CD4-positive, CD25-positive, alpha-beta regulatory T cell (primary cell): Measurements from ENCODE around the gene KLHL12. TPM values are rescaled to one million over a fixed set of nuclear protein-coding genes. Genes with fewer than 3 reads are reported as not detected.

Experiments used
- ATAC-seq, 2 donors: fragments of 150-1000 bp; cut with Tn5 transposase; one replicate each; pipeline ENCODE4 v1.10.0; 2021; ENCODE audit warnings: low read depth in 2 of 2, moderate number of reproducible peaks in 2 of 2, moderate library complexity in 1 of 2
- DNase-seq, 3 donors: peaks; one replicate each; pipeline versions ENCODE4 v3.0.0 to v3.0.0-alpha.2; 2012 to 2022; ENCODE audit warnings: mixed read lengths in 1 of 3
- H3K27ac ChIP-seq: one replicate; pipeline ENCODE4 v1.7.0; 2013; ENCODE audit warnings: mild to moderate bottlenecking, low read length; ENCODE audit not compliant: insufficient read depth, poor library complexity, severe bottlenecking
- H3K27me3 ChIP-seq: one replicate; pipeline ENCODE4 v1.7.0; 2013; ENCODE audit warnings: low read length; ENCODE audit not compliant: control insufficient read depth, insufficient read depth
- H3K36me3 ChIP-seq: one replicate; pipeline ENCODE4 v1.7.0; 2013; ENCODE audit warnings: mild to moderate bottlenecking, low read length, moderate library complexity; ENCODE audit not compliant: control insufficient read depth, insufficient read depth
- H3K4me1 ChIP-seq: 2 replicates; pipeline ENCODE4 v1.7.0; 2013; ENCODE audit warnings: mild to moderate bottlenecking, low read length; ENCODE audit not compliant: insufficient read depth, control insufficient read depth, poor library complexity, severe bottlenecking
- H3K4me3 ChIP-seq: one replicate; pipeline ENCODE4 v1.7.0; 2013; ENCODE audit warnings: low read depth, mild to moderate bottlenecking, low read length, moderate library complexity
- H3K9me3 ChIP-seq, 2 experiments: 1 replicate in 1 of 2; 2 replicates in 1 of 2; pipeline ENCODE4 v1.7.0; 2013; ENCODE audit warnings: low read length in 2 of 2, mild to moderate bottlenecking in 1 of 2, moderate library complexity in 1 of 2; ENCODE audit not compliant: control insufficient read depth in 2 of 2
- H3K27ac Mint-ChIP-seq, 3 donors: one replicate each; pipeline ENCODE4 v1.8.0; 2020 to 2022; ENCODE audit warnings: mild to moderate bottlenecking in 3 of 3, mixed read lengths in 3 of 3, moderate library complexity in 2 of 3
- H3K27me3 Mint-ChIP-seq: one replicate; pipeline ENCODE4 v1.8.0; 2022; ENCODE audit warnings: mild to moderate bottlenecking, mixed read lengths
- H3K36me3 Mint-ChIP-seq: one replicate; pipeline ENCODE4 v1.8.0; 2020; ENCODE audit warnings: mixed read lengths
- H3K4me1 Mint-ChIP-seq, 4 donors: one replicate each; pipeline ENCODE4 v1.8.0; 2020 to 2022; ENCODE audit warnings: mixed read lengths in 4 of 4, mild to moderate bottlenecking in 1 of 4
- H3K4me3 Mint-ChIP-seq, 4 donors: one replicate each; pipeline ENCODE4 v1.8.0; 2020 to 2022; ENCODE audit warnings: mild to moderate bottlenecking in 4 of 4, mixed read lengths in 4 of 4, moderate library complexity in 3 of 4
- H3K9me3 Mint-ChIP-seq, 7 donors: one replicate each; pipeline ENCODE4 v1.8.0; 2020 to 2022; ENCODE audit warnings: mixed read lengths in 7 of 7, mild to moderate bottlenecking in 3 of 7, moderate library complexity in 2 of 7
- polyA plus RNA-seq, 4 donors: library from polyadenylated mRNA; unstranded; fragments of 300-500 nt; fragmentation: Illumina TruSeq; gene quantifications; one replicate each; pipeline ENCODE4 v1.2.3, GENCODE V29; 2021
- total RNA-seq: library from RNA; stranded (reverse); gene quantifications from one replicate; pipeline ENCODE4 v1.2.3, GENCODE V29; 2022

Gene KLHL12
- 16.5 TPM for total RNA-seq
- polyA plus RNA-seq, result 10 to 100 TPM; 19.2 to 27.7 (median 20.6) TPM

DNA sequence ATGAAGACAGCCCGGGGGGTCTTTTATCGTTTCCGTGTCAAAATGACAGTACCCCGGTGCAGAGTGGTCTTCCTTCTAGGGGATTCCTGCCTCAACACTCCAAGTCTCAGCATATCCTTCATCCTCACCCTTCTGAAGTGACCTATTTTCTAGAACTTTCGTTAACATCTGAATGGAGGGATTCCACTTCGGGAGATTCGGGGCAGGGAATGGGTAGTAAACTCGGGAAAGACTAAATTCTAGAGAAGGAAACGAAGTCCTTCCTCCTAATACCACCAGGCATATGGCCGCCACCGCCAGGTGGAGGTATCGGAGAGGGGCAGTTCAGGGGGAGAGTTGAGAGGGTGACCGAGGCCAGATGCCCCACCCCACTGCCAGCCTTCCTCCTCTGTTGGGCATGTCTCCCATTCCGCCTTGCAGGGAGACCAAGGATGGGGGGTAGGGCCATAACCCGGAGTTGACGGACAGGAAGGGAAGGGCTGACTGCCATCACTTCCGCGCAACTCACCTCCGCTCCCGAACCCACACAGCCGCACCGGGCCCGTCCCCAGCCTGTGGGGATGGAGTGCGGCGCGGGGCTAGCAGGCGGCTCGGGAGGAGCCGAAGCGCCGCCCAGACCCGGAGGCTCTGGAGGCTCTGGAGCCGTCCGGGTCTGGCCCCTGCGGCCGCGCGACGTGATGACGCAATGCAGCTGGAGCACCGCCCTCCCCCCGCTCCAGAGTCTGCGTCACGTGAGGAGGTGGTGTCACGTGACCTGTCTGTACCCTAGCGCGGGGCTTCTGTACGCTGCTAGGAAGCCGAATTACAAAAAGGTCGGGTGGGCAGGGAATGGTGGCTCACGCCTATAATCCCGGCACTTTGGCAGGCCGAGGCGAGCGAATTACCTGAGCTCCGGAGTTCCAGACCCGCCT lies at the start of gene KLHL12:
TSS of gene KLHL12 (minus strand) at position 654 of the 911 bp plus-strand sequence. CDS start 2,072 bp downstream, outside the sequence.
- Mint-ChIP-seq H3K36me3 (peaks cover 4% of the 10 kb centered on the region), H3K27ac (peak within 1 kb of the TSS; percentile 93 to 98 (median 97)), H3K4me1 (peaks cover 9 to 42% (median 32%) of the 10 kb centered on the region in 4 donors), H3K9me3 (peaks cover 0 to 2% (median 0%) of the 10 kb centered on the region in 7 donors), H3K27me3 (peaks cover 16% of the 10 kb centered on the region), H3K4me3 (peak within 1 kb of the TSS; percentile 89 to 97 (median 96))
- Histone ChIP-seq H3K27ac (peak within 1 kb of the TSS; percentile 93), H3K4me1 (peaks cover 24% of the 10 kb centered on the region), H3K36me3 (peaks cover 11% of the 10 kb centered on the region), H3K4me3 (peak within 1 kb of the TSS; percentile 83), H3K27me3 (no peaks in the 10 kb centered on the region), H3K9me3 (no peaks in the 10 kb centered on the region)
- DNase-seq (peak; percentile 93 to 96 (median 94)), ATAC-seq (peak; percentile 90 to 93)

DNA sequence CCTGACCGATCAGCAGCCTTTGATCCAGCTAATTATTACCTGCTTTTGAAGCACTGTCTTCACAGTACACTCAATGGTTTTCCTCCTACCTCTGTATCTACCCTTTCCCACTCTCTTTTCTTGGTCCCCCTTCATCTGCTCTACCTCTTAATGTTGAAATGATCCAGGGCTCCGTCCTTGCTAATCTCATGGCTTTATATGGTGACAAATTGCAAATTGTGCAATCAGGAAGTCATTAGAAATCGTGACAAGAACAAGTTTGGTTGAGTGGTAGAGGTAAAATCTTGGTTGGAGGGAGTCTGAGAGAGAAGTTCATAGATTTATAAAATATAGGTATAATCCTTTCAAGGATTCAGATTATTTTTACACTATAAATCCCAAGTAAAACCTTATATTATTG lies 49.6 kb upstream of the KLHL12 start:
- no peaks in the 10 kb centered on the region for H3K36me3 Mint-ChIP-seq
- H3K4me3 ChIP-seq, result no peak overlapping the region
- no peaks in the 10 kb centered on the region for H3K9me3 ChIP-seq
- no peaks in the 10 kb centered on the region for H3K9me3 Mint-ChIP-seq
- H3K27me3 Mint-ChIP-seq, result peaks cover 62% of the 10 kb centered on the region
- ATAC-seq, result no peak
- no peaks in the 10 kb centered on the region for H3K4me1 Mint-ChIP-seq
- H3K4me3 Mint-ChIP-seq, result no peak overlapping the region
- no peaks in the 10 kb centered on the region for H3K36me3 ChIP-seq
- no peak for DNase-seq
- H3K27ac ChIP-seq, result no peak overlapping the region
- H3K27me3 ChIP-seq, result peaks cover 14% of the 10 kb centered on the region
- no peak overlapping the region for H3K27ac Mint-ChIP-seq
- H3K4me1 ChIP-seq, result no peaks in the 10 kb centered on the region

DNA sequence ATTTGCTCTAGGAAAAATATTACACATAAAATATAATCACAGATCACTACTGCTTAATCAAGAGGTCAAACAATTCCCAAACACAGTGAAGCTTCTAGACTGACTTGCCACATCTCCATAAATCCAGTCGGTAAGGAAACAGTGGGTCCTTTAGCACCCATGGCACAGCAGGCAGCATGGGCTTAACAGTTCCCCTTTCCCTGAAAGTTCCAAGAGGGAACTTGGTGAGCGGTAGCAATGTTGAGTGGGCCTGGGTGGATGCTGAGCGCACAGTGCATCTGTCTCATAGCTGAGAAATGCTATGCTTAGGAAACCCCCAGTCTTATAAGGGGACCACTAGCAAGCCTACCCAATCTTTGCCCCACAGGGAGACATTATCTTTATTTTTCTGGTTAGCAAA lies 47.8 kb upstream of the KLHL12 start:
- H3K27me3 Mint-ChIP-seq, result peaks cover 56% of the 10 kb centered on the region
- no peaks in the 10 kb centered on the region for H3K4me1 Mint-ChIP-seq
- H3K36me3 ChIP-seq, result no peaks in the 10 kb centered on the region
- H3K9me3 Mint-ChIP-seq, result no peaks in the 10 kb centered on the region
- peaks cover 14% of the 10 kb centered on the region for H3K27me3 ChIP-seq
- H3K36me3 Mint-ChIP-seq, result no peaks in the 10 kb centered on the region
- H3K4me3 Mint-ChIP-seq, result peak overlapping the region in 2 of 4 donors; percentile 1 to 49
- no peaks in the 10 kb centered on the region for H3K4me1 ChIP-seq
- no peak overlapping the region for H3K27ac Mint-ChIP-seq
- DNase-seq, result no peak
- H3K9me3 ChIP-seq, result no peaks in the 10 kb centered on the region
- no peak overlapping the region for H3K27ac ChIP-seq
- no peak for ATAC-seq
- H3K4me3 ChIP-seq, result no peak overlapping the region

GRCh38 chr1:202972046-202972445 lies 45.0 kb upstream of the KLHL12 start:
- Histone ChIP-seq H3K4me1 (peaks cover 13% of the 10 kb centered on the region), H3K27me3 (peaks cover 8% of the 10 kb centered on the region), H3K9me3 (no peaks in the 10 kb centered on the region), H3K4me3 (no peak overlapping the region), H3K36me3 (no peaks in the 10 kb centered on the region), H3K27ac (no peak overlapping the region)
- H3K9me3 Mint-ChIP-seq, result no peaks in the 10 kb centered on the region
- peak overlapping the region in 2 of 4 donors; percentile 27 to 51 for H3K4me3 Mint-ChIP-seq
- no peaks in the 10 kb centered on the region for H3K36me3 Mint-ChIP-seq
- no peak overlapping the region for H3K27ac Mint-ChIP-seq
- no peak for ATAC-seq
- DNase-seq, result no peak
- peaks cover 5 to 18% (median 16%) of the 10 kb centered on the region in 4 donors for H3K4me1 Mint-ChIP-seq
- peaks cover 41% of the 10 kb centered on the region for H3K27me3 Mint-ChIP-seq

DNA sequence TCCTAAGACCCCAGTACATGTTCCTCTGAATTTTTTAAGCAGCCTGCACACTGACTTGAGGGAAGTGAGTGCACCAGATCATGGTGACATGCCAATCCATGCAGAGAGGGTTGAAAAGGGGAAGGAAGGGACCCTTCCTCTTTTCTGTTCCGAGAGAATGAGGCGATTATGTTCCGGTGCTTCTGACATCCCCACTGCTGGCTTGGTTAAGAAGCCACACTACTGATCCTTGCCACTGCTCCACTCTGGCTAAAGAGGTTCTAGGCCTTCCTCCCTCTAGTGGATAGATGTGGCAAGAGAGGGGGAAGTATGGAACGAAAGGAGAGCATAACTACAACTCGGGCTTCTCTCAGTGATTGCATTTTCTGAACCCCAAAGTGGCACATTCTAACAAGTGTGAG lies 41.9 kb upstream of the KLHL12 start:
- H3K9me3 Mint-ChIP-seq, result no peaks in the 10 kb centered on the region
- H3K4me3 Mint-ChIP-seq, result peak overlapping the region; percentile 36 to 97 (median 64)
- H3K36me3 ChIP-seq, result peaks cover 4% of the 10 kb centered on the region
- H3K27ac ChIP-seq, result no peak overlapping the region
- H3K27me3 Mint-ChIP-seq, result peaks cover 17% of the 10 kb centered on the region
- H3K36me3 Mint-ChIP-seq, result peaks cover 5% of the 10 kb centered on the region
- H3K27ac Mint-ChIP-seq, result peak overlapping the region; percentile 63 to 95 (median 70)
- no peak overlapping the region for H3K4me3 ChIP-seq
- peaks cover 22% of the 10 kb centered on the region for H3K4me1 ChIP-seq
- peaks cover 5 to 35% (median 21%) of the 10 kb centered on the region in 4 donors for H3K4me1 Mint-ChIP-seq
- no peaks in the 10 kb centered on the region for H3K9me3 ChIP-seq
- no peaks in the 10 kb centered on the region for H3K27me3 ChIP-seq
- DNase-seq, result peak in 2 of 3 donors; percentile 37 to 77
- peak; percentile 20 to 36 for ATAC-seq

GRCh38 chr1:202968351-202968750 lies 41.3 kb upstream of the KLHL12 start:
- peak overlapping the region; percentile 93 to 99 (median 96) for H3K4me3 Mint-ChIP-seq
- H3K27ac Mint-ChIP-seq, result peak overlapping the region in 2 of 3 donors; percentile 93 to 95
- peak overlapping the region; percentile 87 for H3K27ac ChIP-seq
- DNase-seq (no peak), ATAC-seq (no peak)
- peaks cover 9% of the 10 kb centered on the region for H3K36me3 Mint-ChIP-seq
- peaks cover 12% of the 10 kb centered on the region for H3K27me3 Mint-ChIP-seq
- peaks cover 22% of the 10 kb centered on the region for H3K4me1 ChIP-seq
- no peaks in the 10 kb centered on the region for H3K9me3 Mint-ChIP-seq
- peaks cover 5 to 35% (median 22%) of the 10 kb centered on the region in 4 donors for H3K4me1 Mint-ChIP-seq
- H3K9me3 ChIP-seq, result no peaks in the 10 kb centered on the region
- peaks cover 9% of the 10 kb centered on the region for H3K36me3 ChIP-seq
- H3K27me3 ChIP-seq, result no peaks in the 10 kb centered on the region
- H3K4me3 ChIP-seq, result peak overlapping the region; percentile 85

GRCh38 chr1:202967684-202968281 lies 40.7 kb upstream of the KLHL12 start:
- peaks cover 14% of the 10 kb centered on the region for H3K36me3 Mint-ChIP-seq
- DNase-seq, result peak in 2 of 3 donors; percentile 26 to 67
- ATAC-seq, result peak in 1 of 2 donors; percentile 7

More at GRCh38 chr1:202967684-202968281, 40.7 kb upstream of the KLHL12 start:
- Histone ChIP-seq H3K36me3 (peaks cover 11% of the 10 kb centered on the region), H3K27me3 (no peaks in the 10 kb centered on the region), H3K9me3 (no peaks in the 10 kb centered on the region), H3K4me3 (peak overlapping the region; percentile 85), H3K4me1 (peaks cover 22% of the 10 kb centered on the region), H3K27ac (peak overlapping the region; percentile 87)
- peaks cover 5 to 35% (median 23%) of the 10 kb centered on the region in 4 donors for H3K4me1 Mint-ChIP-seq
- no peaks in the 10 kb centered on the region for H3K9me3 Mint-ChIP-seq
- peak overlapping the region; percentile 78 to 95 (median 93) for H3K27ac Mint-ChIP-seq
- peaks cover 12% of the 10 kb centered on the region for H3K27me3 Mint-ChIP-seq
- H3K4me3 Mint-ChIP-seq, result peak overlapping the region; percentile 93 to 99 (median 96)
